Left lung (tissue), 14 donors: ENCODE results near the gene MS4A1. TPM values are rescaled to one million over a fixed set of nuclear protein-coding genes. Genes with fewer than 3 reads are reported as not detected.

ENCODE experiments used
- ATAC-seq: fragments of 200-7000 bp; cut with Tn5 transposase; one replicate; pipeline ENCODE4 v1.9.1; 2020; ENCODE audit warnings: moderate library complexity
- DNase-seq, 4 donors: peaks; one replicate each; pipeline ENCODE4 v3.0.0-alpha.2; 2013 to 2020
- H3K27ac ChIP-seq, 2 donors: fragments of 200-600 bp; sonication (generic) in 1 of 2; one replicate each; pipeline versions ENCODE4 v1.5.0 to v1.8.0; 2020 to 2021
- H3K27me3 ChIP-seq, 2 donors: fragments of 200-600 bp; sonication (generic) in 1 of 2; one replicate each; pipeline versions ENCODE4 v1.5.0 to v1.8.0; 2020 to 2021
- H3K36me3 ChIP-seq, 2 donors: fragments of 200-600 bp; sonication (generic) in 1 of 2; one replicate each; pipeline versions ENCODE4 v1.5.0 to v1.8.0; 2020 to 2021
- H3K4me1 ChIP-seq, 2 donors: fragments of 200-600 bp; one replicate each; pipeline ENCODE4 v1.8.0; 2021
- H3K4me3 ChIP-seq, 2 donors: fragments of 200-600 bp; sonication (generic) in 1 of 2; one replicate each; pipeline versions ENCODE4 v1.5.0 to v1.8.0; 2020 to 2021; ENCODE audit warnings: mild to moderate bottlenecking in 1 of 2
- H3K9me3 ChIP-seq, 2 donors: fragments of 200-600 bp; sonication (generic) in 1 of 2; one replicate each; pipeline versions ENCODE4 v1.5.0 to v1.8.0; 2020 to 2021
- intact Hi-C, 2 donors: fragments of 100-400 bp; cut with DNase I; formaldehyde crosslinking; loops; one replicate each; pipeline versions ENCODE4 v1.11.2 to v1.14.2; 2022
- long read RNA-seq, 12 donors: library from polyadenylated mRNA in 2 of 12; unstranded in 2 of 12; transcript quantifications; one replicate each; pipeline ENCODE4 v2.0.0 and lab custom pipeline, GENCODE V29; 2019 to 2026
- polyA plus RNA-seq, 6 donors: library from polyadenylated mRNA; unstranded; fragments of 120-200 nt; gene quantifications; one replicate each; pipeline ENCODE4 v1.2.1, GENCODE V29; 2013; ENCODE audit not compliant: insufficient read length in 6 of 6
- total RNA-seq, 2 donors: library from RNA; stranded (reverse); fragmentation: NEBNext Ultra II Directional; extraction: Animal tissue kit (Norgen Biotek cat#: 25700); gene quantifications; one replicate each; pipeline ENCODE4 v1.2.1, GENCODE V29; 2021
- TF ChIP-seq, protein P1 (sequence below), 2 donors: fragments of 200-600 bp; sonication (generic) in 1 of 2; IDR thresholded peaks; one replicate each; pipeline versions ENCODE4 v1.5.0 to v1.8.0; 2021; ENCODE audit warnings: antibody characterized with exemption in 2 of 2
- donor health status: DM: no; HTN: yes; CAD: no.
- donor health status: DM: no; HTN: no; CAD: no.

The MS4A1 gene
- 1 to 10 TPM in 1 of 2 donors, under 1 TPM in 1; 0.73 to 1.7 TPM for total RNA-seq
- 1 to 10 TPM in 4 of 6 donors, under 1 TPM in 2; 0.36 to 2.1 (median 1.1) TPM for polyA plus RNA-seq
- long read RNA-seq, donor 1, partial matches to known transcripts = 0 of 4 reads
- long read RNA-seq, donor 1, other reads (novel, unspliced or antisense) = 0 of 4 reads
- long read RNA-seq, donor 2 = 0 reads
- long read RNA-seq, donor 3 = 0 reads
- long read RNA-seq, donor 4 = 0 reads
- long read RNA-seq, donor 5 = 0 reads
- long read RNA-seq, donor 6 = 0 reads
- long read RNA-seq, donor 7 = 0 reads
- long read RNA-seq, donor 8, partial matches to known transcripts = 0 of 1 reads
- long read RNA-seq, donor 8, other reads (novel, unspliced or antisense) = 0 of 1 reads
- long read RNA-seq, donor 9 = 0 reads
- long read RNA-seq, donor 10 = 0 reads
- long read RNA-seq, donor 11 = 0 reads
- long read RNA-seq, donor 12 = 0 reads

DNA sequence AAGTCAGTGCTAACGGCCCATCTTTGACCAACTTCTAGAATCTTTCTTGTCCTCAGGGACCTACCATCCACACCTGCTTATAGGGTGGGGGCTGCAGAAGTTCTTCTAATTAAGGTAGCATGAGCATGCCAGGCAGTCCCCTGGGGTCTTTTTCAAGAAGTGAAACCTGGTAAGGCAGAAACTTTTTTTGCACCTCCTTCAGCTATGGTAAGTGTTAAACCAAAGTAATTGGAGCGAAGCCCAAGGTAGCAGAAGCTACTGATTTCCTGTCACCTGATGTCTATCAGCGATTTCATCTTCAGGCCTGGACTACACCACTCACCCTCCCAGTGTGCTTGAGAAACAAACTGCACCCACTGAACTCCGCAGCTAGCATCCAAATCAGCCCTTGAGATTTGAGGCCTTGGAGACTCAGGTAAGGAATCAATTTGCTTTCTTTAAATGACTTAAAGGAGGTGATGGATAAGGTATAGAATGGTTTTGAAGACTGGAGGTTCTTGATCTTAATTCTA is at the start of gene MS4A1:
Gene MS4A1, plus strand, starts transcription at position 317 of the 512 bp plus-strand sequence. CDS start 6,528 bp downstream, outside the sequence.
- H3K27me3 ChIP-seq = no peaks in the 10 kb centered on the region
- TF ChIP-seq, protein P1, sequence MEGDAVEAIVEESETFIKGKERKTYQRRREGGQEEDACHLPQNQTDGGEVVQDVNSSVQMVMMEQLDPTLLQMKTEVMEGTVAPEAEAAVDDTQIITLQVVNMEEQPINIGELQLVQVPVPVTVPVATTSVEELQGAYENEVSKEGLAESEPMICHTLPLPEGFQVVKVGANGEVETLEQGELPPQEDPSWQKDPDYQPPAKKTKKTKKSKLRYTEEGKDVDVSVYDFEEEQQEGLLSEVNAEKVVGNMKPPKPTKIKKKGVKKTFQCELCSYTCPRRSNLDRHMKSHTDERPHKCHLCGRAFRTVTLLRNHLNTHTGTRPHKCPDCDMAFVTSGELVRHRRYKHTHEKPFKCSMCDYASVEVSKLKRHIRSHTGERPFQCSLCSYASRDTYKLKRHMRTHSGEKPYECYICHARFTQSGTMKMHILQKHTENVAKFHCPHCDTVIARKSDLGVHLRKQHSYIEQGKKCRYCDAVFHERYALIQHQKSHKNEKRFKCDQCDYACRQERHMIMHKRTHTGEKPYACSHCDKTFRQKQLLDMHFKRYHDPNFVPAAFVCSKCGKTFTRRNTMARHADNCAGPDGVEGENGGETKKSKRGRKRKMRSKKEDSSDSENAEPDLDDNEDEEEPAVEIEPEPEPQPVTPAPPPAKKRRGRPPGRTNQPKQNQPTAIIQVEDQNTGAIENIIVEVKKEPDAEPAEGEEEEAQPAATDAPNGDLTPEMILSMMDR (IDR thresholded peaks at IDR 0.05) = no peak
- no peaks in the 10 kb centered on the region for H3K36me3 ChIP-seq
- intact Hi-C loops = no loop called here
- no peaks in the 10 kb centered on the region for H3K4me1 ChIP-seq
- H3K4me3 ChIP-seq = no peak within 1 kb of the TSS
- H3K27ac ChIP-seq = no peak within 1 kb of the TSS
- DNase-seq = no peak
- H3K9me3 ChIP-seq = no peaks in the 10 kb centered on the region
- ATAC-seq = no peak

- TF ChIP-seq, protein P1 (IDR thresholded peaks at IDR 0.05) = no peak
- no peak overlapping the region for H3K4me3 ChIP-seq
- no peaks in the 10 kb centered on the region for H3K4me1 ChIP-seq
- H3K36me3 ChIP-seq = no peaks in the 10 kb centered on the region
- ATAC-seq (no peak), DNase-seq (no peak)
- no peak overlapping the region for H3K27ac ChIP-seq
- peaks cover 0 to 12% of the 10 kb centered on the region in 2 donors for H3K9me3 ChIP-seq
- intact Hi-C loops = no loop called here
- no peaks in the 10 kb centered on the region for H3K27me3 ChIP-seq
These were observed 35.6 kb upstream of the MS4A1 start for GRCh38 chr11:60420015-60420414.

DNA sequence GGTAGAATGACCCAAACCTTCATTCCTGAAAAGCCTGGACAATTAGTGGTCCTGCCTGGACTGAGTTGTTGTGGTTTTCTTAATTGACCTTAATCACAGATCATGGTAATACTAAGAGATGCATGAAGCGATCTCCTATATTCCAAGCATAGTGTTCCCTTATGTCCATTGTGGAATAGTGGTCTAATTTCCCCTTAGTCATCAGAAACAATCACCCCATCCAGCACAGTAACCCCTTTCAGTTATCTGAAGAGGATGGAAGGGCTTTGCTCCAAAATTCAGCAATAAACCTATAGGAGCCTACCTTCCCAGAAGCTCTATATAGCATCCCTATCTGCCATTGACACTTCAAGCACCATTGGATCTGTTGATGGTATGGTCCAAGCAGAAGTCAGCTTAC is 33.0 kb upstream of the MS4A1 start:
- intact Hi-C loops = no loop called here
- Histone ChIP-seq H3K27ac (no peak overlapping the region), H3K9me3 (peaks cover 0 to 12% of the 10 kb centered on the region in 2 donors), H3K27me3 (no peaks in the 10 kb centered on the region), H3K36me3 (no peaks in the 10 kb centered on the region), H3K4me3 (no peak overlapping the region), H3K4me1 (no peaks in the 10 kb centered on the region)
- no peak for ATAC-seq
- DNase-seq = no peak
- TF ChIP-seq, protein P1 (IDR thresholded peaks at IDR 0.05) = no peak

GRCh38 chr11:60428517-60428916 is 27.1 kb upstream of the MS4A1 start:
- H3K27me3 ChIP-seq = no peaks in the 10 kb centered on the region

DNA sequence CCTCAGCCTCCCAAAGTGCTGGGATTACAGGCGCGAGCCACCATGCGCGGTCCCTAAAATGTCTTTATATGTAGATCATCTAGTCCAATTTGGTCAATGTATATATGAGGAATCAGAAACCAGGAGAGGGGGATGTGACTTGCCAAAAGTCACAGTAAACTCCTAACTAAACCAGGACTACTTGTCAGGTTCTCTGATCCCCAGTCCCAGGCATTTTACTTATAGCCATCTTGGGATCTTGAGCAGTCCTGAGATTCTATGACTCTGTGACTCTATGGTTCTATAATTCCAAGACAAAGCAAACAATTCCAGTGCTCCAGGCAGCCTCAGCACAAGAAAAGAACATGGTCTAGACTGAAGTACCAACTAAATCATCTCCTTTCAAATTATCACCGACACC is 26.4 kb upstream of the MS4A1 start, which contains the start of gene MS4A5:
Gene MS4A5, plus strand, starts transcription at position 301 of the 400 bp plus-strand sequence. CDS start 103 bp downstream, outside the sequence.
- no peak within 1 kb of the TSS for H3K4me3 ChIP-seq
- DNase-seq = no peak
- H3K36me3 ChIP-seq = no peaks in the 10 kb centered on the region
- ATAC-seq = no peak
- TF ChIP-seq, protein P1 (IDR thresholded peaks at IDR 0.05) = no peak
- H3K4me1 ChIP-seq = no peaks in the 10 kb centered on the region
- intact Hi-C loops = no loop called here
- no peaks in the 10 kb centered on the region for H3K27me3 ChIP-seq
- no peaks in the 10 kb centered on the region for H3K9me3 ChIP-seq
- H3K27ac ChIP-seq = no peak within 1 kb of the TSS

More at GRCh38 chr11:60428517-60428916, 27.1 kb upstream of the MS4A1 start:
- H3K27ac ChIP-seq = no peak overlapping the region
- no peaks in the 10 kb centered on the region for H3K9me3 ChIP-seq
- TF ChIP-seq, protein P1 (IDR thresholded peaks at IDR 0.05) = no peak
- H3K4me3 ChIP-seq = no peak overlapping the region
- ATAC-seq (no peak), DNase-seq (no peak)
- H3K36me3 ChIP-seq = no peaks in the 10 kb centered on the region
- H3K4me1 ChIP-seq = no peaks in the 10 kb centered on the region
- intact Hi-C loops = no loop called here
